ENCODE measurements around the gene FAM171A1.

GRCh38 chr10:15189133-15189885 is 181.8 kb downstream of the FAM171A1 start:
- TF ChIP-seq CTCF (IDR thresholded peaks at IDR 0.05) (no peak), EZH2 (IDR thresholded peaks at IDR 0.05) (no peak), EZH2phosphoT487 (IDR thresholded peaks at IDR 0.05) (no peak)
